H1 (cell line): ENCODE measurements around the gene TGM1. TPM values are rescaled to one million over a fixed set of nuclear protein-coding genes. Genes with fewer than 3 reads are reported as not detected.

Experiments
- CTCF ChIA-PET: fragments of 300-600 bp; sonication (Branson Sonifier 250); formaldehyde crosslinking; loops from one replicate; lab custom pipeline; 2021; ENCODE audit not compliant: partially characterized antibody; lab: Charles Lee
- POLR2A ChIA-PET: fragments of 300-600 bp; sonication (Branson Sonifier 250); formaldehyde crosslinking; loops from one replicate; lab custom pipeline; 2021; ENCODE audit warnings: inconsistent platforms; ENCODE audit not compliant: partially characterized antibody; lab: Charles Lee
- DNase-seq, 2 experiments: peaks; one replicate each; pipeline versions ENCODE4 v3.0.0 to v3.0.0-alpha.2; 2010 to 2022; ENCODE audit warnings: low spot score in 2 of 2, low read depth in 1 of 2, mixed read lengths in 1 of 2
- FAIRE-seq: peaks from 2 replicates; lab custom pipeline; 2011; peaks lifted over from hg19 to GRCh38; lab: Jason Lieb, UNC
- H2AFZ ChIP-seq: 2 replicates; pipeline ENCODE4 v1.8.1; 2012; ENCODE audit warnings: low read length, inconsistent platforms
- H2AK5ac ChIP-seq: 2 replicates; pipeline ENCODE4 v1.6.1; 2013; ENCODE audit warnings: low read depth, low read length
- H2BK120ac ChIP-seq: replicated peaks from 2 replicates; pipeline ENCODE3; 2013; ENCODE audit warnings: low read depth, low read length, inconsistent platforms
- H2BK12ac ChIP-seq: 2 replicates; pipeline ENCODE4 v1.6.1; 2013; ENCODE audit warnings: low read depth, low read length
- H2BK15ac ChIP-seq: 2 replicates; pipeline ENCODE4 v1.6.1; 2013; ENCODE audit warnings: low read length
- H2BK20ac ChIP-seq: 2 replicates; pipeline ENCODE4 v1.6.1; 2013; ENCODE audit warnings: low read length
- H2BK5ac ChIP-seq: 2 replicates; pipeline ENCODE4 v1.6.1; 2013; ENCODE audit warnings: low read depth, low read length
- H3K14ac ChIP-seq: 2 replicates; pipeline ENCODE4 v1.6.1; 2013; ENCODE audit warnings: inconsistent platforms; ENCODE audit not compliant: insufficient read length
- H3K18ac ChIP-seq: 2 replicates; pipeline ENCODE4 v1.6.1; 2013; ENCODE audit warnings: low read length; ENCODE audit errors: extremely low read depth
- H3K23ac ChIP-seq: 2 replicates; pipeline ENCODE4 v1.6.1; 2013; ENCODE audit warnings: inconsistent platforms; ENCODE audit not compliant: insufficient read length
- H3K23me2 ChIP-seq: 2 replicates; pipeline ENCODE4 v1.6.1; 2013; ENCODE audit warnings: low read depth, low read length
- H3K27ac ChIP-seq: 2 replicates; pipeline ENCODE4 v1.6.1; 2011; ENCODE audit warnings: low read depth, low read length, inconsistent platforms
- H3K27me3 ChIP-seq, 4 experiments: replicated peaks in 1 of 4; 1 replicate in 1 of 4; 2 replicates in 3 of 4; pipeline versions ENCODE4 v1.6.1 to v1.8.1; 2011 to 2013; ENCODE audit warnings: low read length in 3 of 4, mild to moderate bottlenecking in 3 of 4, inconsistent platforms in 2 of 4, mixed read lengths in 2 of 4, moderate library complexity in 1 of 4; ENCODE audit not compliant: control insufficient read depth in 3 of 4, insufficient read depth in 3 of 4; ENCODE audit errors: extremely low read depth in 1 of 4
- H3K36me3 ChIP-seq, 4 experiments: 2 replicates each; pipeline versions ENCODE4 v1.6.1 to v1.8.1; 2011 to 2013; ENCODE audit warnings: mild to moderate bottlenecking in 4 of 4, low read length in 3 of 4, moderate library complexity in 2 of 4, control low read depth in 1 of 4, inconsistent platforms in 1 of 4; ENCODE audit not compliant: insufficient read depth in 4 of 4, control insufficient read depth in 2 of 4
- H3K4ac ChIP-seq: replicated peaks from 2 replicates; pipeline ENCODE3; 2013; ENCODE audit warnings: low read length, low read depth, mixed read lengths, inconsistent platforms; ENCODE audit not compliant: insufficient read length
- H3K4me1 ChIP-seq, 4 experiments: replicated peaks in 1 of 4; 1 replicate in 1 of 4; 2 replicates in 3 of 4; pipeline versions ENCODE4 v1.6.1 to v1.8.1; 2011 to 2013; ENCODE audit warnings: low read length in 3 of 4, inconsistent platforms in 2 of 4, mixed read lengths in 1 of 4; ENCODE audit not compliant: insufficient read depth in 4 of 4, control insufficient read depth in 3 of 4
- H3K4me2 ChIP-seq, 2 experiments: 2 replicates each; pipeline versions ENCODE4 v1.6.1 to v1.8.1; 2011 to 2013; ENCODE audit warnings: low read depth in 2 of 2, low read length in 2 of 2, control low read depth in 1 of 2, inconsistent platforms in 1 of 2, mild to moderate bottlenecking in 1 of 2; ENCODE audit not compliant: insufficient read depth in 1 of 2
- H3K4me3 ChIP-seq, 4 experiments: fragments of 200-600, 300-600 bp in 1 of 4; sonication (generic), shearing (Covaris generic), sonication (Bioruptor Twin) in 1 of 4; 2 replicates each; pipeline versions ENCODE4 v1.5.1 to v1.8.1; 2011 to 2016; ENCODE audit warnings: low read length in 4 of 4, low read depth in 3 of 4, control low read depth in 2 of 4, inconsistent platforms in 2 of 4, mild to moderate bottlenecking in 2 of 4, mixed read lengths in 1 of 4, moderate library complexity in 1 of 4; ENCODE audit not compliant: insufficient read depth in 2 of 4; ENCODE audit errors: extremely low read depth in 1 of 4
- H3K56ac ChIP-seq: replicated peaks from 2 replicates; pipeline ENCODE3; 2013; ENCODE audit warnings: low read depth, mild to moderate bottlenecking, mixed read lengths, low read length, inconsistent platforms; ENCODE audit not compliant: insufficient read length
- H3K79me1 ChIP-seq: 2 replicates; pipeline ENCODE4 v1.6.1; 2013; ENCODE audit warnings: low read depth, low read length, control low read depth
- H3K79me2 ChIP-seq, 2 experiments: 2 replicates each; pipeline versions ENCODE4 v1.6.1 to v1.8.1; 2012 to 2013; ENCODE audit warnings: low read length in 2 of 2, mild to moderate bottlenecking in 2 of 2, inconsistent platforms in 1 of 2; ENCODE audit not compliant: insufficient read depth in 2 of 2, control insufficient read depth in 1 of 2
- H3K9ac ChIP-seq, 4 experiments: replicated peaks in 1 of 4; 1 replicate in 1 of 4; 2 replicates in 3 of 4; pipeline versions ENCODE4 v1.6.1 to v1.8.1; 2011 to 2013; ENCODE audit warnings: low read depth in 3 of 4, low read length in 3 of 4, control low read depth in 2 of 4, mild to moderate bottlenecking in 2 of 4, moderate library complexity in 2 of 4, inconsistent platforms in 1 of 4; ENCODE audit errors: extremely low read depth in 1 of 4
- H3K9me3 ChIP-seq, 2 experiments: 2 replicates each; pipeline versions ENCODE4 v1.6.1 to v1.8.1; 2012 to 2013; ENCODE audit warnings: mild to moderate bottlenecking in 2 of 2, moderate library complexity in 2 of 2, control low read depth in 1 of 2, inconsistent platforms in 1 of 2, low read depth in 1 of 2, low read length in 1 of 2, mixed read lengths in 1 of 2; ENCODE audit not compliant: insufficient read depth in 2 of 2
- H4K20me1 ChIP-seq, 2 experiments: replicated peaks in 1 of 2; 2 replicates each; pipeline versions ENCODE3 to v1.8.1; 2011 to 2013; ENCODE audit warnings: inconsistent platforms in 2 of 2, low read length in 2 of 2, mild to moderate bottlenecking in 1 of 2; ENCODE audit not compliant: insufficient read depth in 2 of 2, control insufficient read depth in 1 of 2
- H4K5ac ChIP-seq: 2 replicates; pipeline ENCODE4 v1.6.1; 2013; ENCODE audit warnings: low read length, low read depth, mixed read lengths, inconsistent platforms; ENCODE audit not compliant: insufficient read length
- H4K8ac ChIP-seq: 2 replicates; pipeline ENCODE4 v1.8.0; 2013; ENCODE audit warnings: mild to moderate bottlenecking, moderate library complexity, low read length, inconsistent platforms; ENCODE audit not compliant: insufficient read depth; ENCODE audit errors: extremely low read depth
- H4K91ac ChIP-seq: replicated peaks from 2 replicates; pipeline ENCODE3; 2013; ENCODE audit warnings: low read length, mixed read lengths, inconsistent platforms; ENCODE audit not compliant: insufficient read length
- CHD1 ChIP-seq: IDR thresholded peaks from 2 replicates; pipeline ENCODE4 v1.6.1; 2012; ENCODE audit warnings: low read depth, low read length, improper control_type of control experiment
- CREB1 ChIP-seq: IDR thresholded peaks from 2 replicates; pipeline ENCODE4 v1.6.1; 2012; ENCODE audit warnings: inconsistent platforms
- EP300 ChIP-seq, 2 experiments: IDR thresholded peaks; 1 replicate in 1 of 2; 2 replicates in 1 of 2; pipeline ENCODE4 v1.6.1; 2011 to 2012; ENCODE audit warnings: low read depth in 2 of 2, low read length in 2 of 2, mild to moderate bottlenecking in 2 of 2, borderline replicate concordance in 1 of 2, inconsistent platforms in 1 of 2, moderate library complexity in 1 of 2
- RXRA ChIP-seq: IDR thresholded peaks from 2 replicates; pipeline ENCODE4 v1.6.1; 2011; ENCODE audit warnings: low read depth, mild to moderate bottlenecking, low read length, moderate library complexity; ENCODE audit not compliant: insufficient read depth
- WGBS, 2 experiments: shearing (Covaris generic) in 1 of 2; methylation state at CpG; one replicate each; pipeline versions ENCODE4 v1.1.6 to v1.1.7; 2013 to 2015; ENCODE audit warnings: low lambda C conversion rate in 2 of 2, mixed read lengths in 2 of 2, inconsistent platforms in 1 of 2, low coverage in 1 of 2, missing lambda C conversion rate in 1 of 2; ENCODE audit not compliant: insufficient replicate concordance in 2 of 2, insufficient coverage in 1 of 2, insufficient read length in 1 of 2; ENCODE audit errors: extremely low coverage in 1 of 2, missing lambda C conversion rate in 1 of 2; 5-methylcytosine and 5-hydroxymethylcytosine counted together
- polyA plus RNA-seq, 7 experiments: library from polyadenylated mRNA; depleted of rRNA in 3 of 7; stranded (reverse) in 5 of 7; unstranded in 2 of 7; fragments of >200 nt in 5 of 7; fragments of 200-250 nt in 2 of 7; gene quantifications; 1 replicate in 5 of 7; 2 replicates in 1 of 7; 4 replicates in 1 of 7; pipeline versions ENCODE4 v1.2.1 to v1.2.3, GENCODE V29; 2011 to 2013; ENCODE audit warnings: missing spikeins in 2 of 7, mixed read lengths in 2 of 7
- total RNA-seq: library from RNA; stranded (reverse); fragmentation: NEBNext Ultra II Directional; extraction: Animal tissue kit (Norgen Biotek cat#: 25700); gene quantifications from 2 replicates; pipeline ENCODE4 v1.2.1, GENCODE V29; 2021

TGM1 gene
- total and polyA plus RNA-seq, 2 of the 8 experiments (the other 6 are each of a cell fraction or from before 2014, with no cell fraction given), result 1.8 to 2.2 TPM

- Histone ChIP-seq H3K23ac (no peak overlapping the region), H2BK20ac (no peak overlapping the region), H4K20me1 (peaks cover 2 to 4% of the 10 kb centered on the region in 2 experiments), H2BK15ac (no peak overlapping the region), H4K5ac (no peak overlapping the region), H2AK5ac (no peak overlapping the region), H3K79me2 (no peaks in the 10 kb centered on the region), H3K9ac (no peak overlapping the region), H3K14ac (no peak overlapping the region), H3K36me3 (peaks cover 2 to 12% (median 7%) of the 10 kb centered on the region in 4 experiments; a peak in 4 of 8 replicates), H2BK5ac (no peak overlapping the region), H3K4me1 (no peaks in the 10 kb centered on the region), H4K8ac (no peak overlapping the region), H3K18ac (no peak overlapping the region), H2BK120ac (no peak overlapping the region), H3K56ac (no peak overlapping the region), H3K79me1 (no peaks in the 10 kb centered on the region), H3K4me3 (no peak overlapping the region), H3K27ac (no peak overlapping the region), H3K9me3 (no peaks in the 10 kb centered on the region), H3K23me2 (no peaks in the 10 kb centered on the region), H2AFZ (no peak overlapping the region), H4K91ac (no peak overlapping the region), H3K4me2 (no peak overlapping the region), H2BK12ac (no peak overlapping the region), H3K27me3 (no peaks in the 10 kb centered on the region), H3K4ac (no peak overlapping the region)
- FAIRE-seq (no peak), DNase-seq (no peak)
- WGBS, 2 experiments, result 90% methylated on average over 2 of the region's 2 CpGs; no CpG with 5 or more reads in 1 of the 2 experiments
- POLR2A ChIA-PET, result interaction anchor here (0.8 to 2.1 kb wide), 5 partner anchors 8 to 31 kb away, joined by 3 to 13 read pairs (median 6); no protein-coding TSS in a partner anchor
- no peak for TF ChIP-seq CHD1
- TF ChIP-seq CREB1, result no peak
- TF ChIP-seq RXRA, result no peak
- TF ChIP-seq EP300 (IDR thresholded peaks at IDR 0.05; ENCODE audit: borderline replicate concordance in 1 of 2, low read depth in 2 of 2, low read length in 2 of 2), result no peak
- CTCF ChIA-PET, result interaction anchor here (1.0 to 5.5 kb wide), 7 partner anchors 12 to 51 kb away, joined by 3 to 51 read pairs (median 35); partner anchors contain the start of genes CIDEB, RABGGTA and TINF2
Observed at GRCh38 chr14:24293525-24293924, 30.5 kb upstream of the TGM1 start.
